ENCODE data around the gene SLC29A3.

DNA sequence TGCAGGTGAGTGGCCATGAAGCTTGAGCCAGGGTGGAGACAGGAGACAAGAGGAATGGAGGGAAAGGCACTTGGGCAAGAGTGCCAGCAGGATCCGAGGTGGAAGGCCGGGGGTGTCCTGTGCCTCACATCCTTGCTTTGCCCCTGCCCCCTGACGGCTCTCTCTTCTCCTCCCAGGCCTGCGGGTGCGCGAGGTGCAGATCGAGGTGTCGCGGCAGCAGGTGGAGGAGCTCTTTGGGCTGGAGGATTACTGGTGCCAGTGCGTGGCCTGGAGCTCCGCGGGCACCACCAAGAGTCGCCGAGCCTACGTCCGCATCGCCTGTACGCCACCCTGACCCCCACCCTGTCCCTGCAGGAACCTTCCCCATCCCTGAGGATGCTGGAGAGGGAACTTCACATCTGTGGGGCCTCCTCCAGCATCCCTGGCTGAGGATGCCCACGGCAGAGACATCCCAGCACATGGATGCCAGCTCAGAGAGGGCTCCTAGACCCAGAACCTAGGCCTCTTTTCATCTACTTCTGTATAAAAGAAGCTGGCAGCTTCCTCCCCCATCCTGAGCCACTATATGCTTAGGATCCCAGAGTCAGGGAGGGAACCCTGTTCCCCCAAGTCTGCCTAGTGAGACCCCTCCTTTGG, 34.4 kb upstream of the SLC29A3 start:
- TF ChIP-seq POLR2A (IDR thresholded peaks at IDR 0.05; ENCODE audit: borderline replicate concordance, extremely low read depth, insufficient read depth, insufficient read length) (no peak), EZH2phosphoT487 (IDR thresholded peaks at IDR 0.05; ENCODE audit: borderline replicate concordance) (no peak), ZFX (IDR thresholded peaks at IDR 0.05) (no peak), SIN3A (IDR thresholded peaks at IDR 0.05; ENCODE audit: low read depth) (no peak), ELF1 (IDR thresholded peaks at IDR 0.05; ENCODE audit: borderline replicate concordance, low read depth) (no peak), YY1 (IDR thresholded peaks at IDR 0.05; ENCODE audit: extremely low read depth, insufficient replicate concordance, low read depth, low read length) (no peak)
- TF ChIP-seq, protein P1, sequence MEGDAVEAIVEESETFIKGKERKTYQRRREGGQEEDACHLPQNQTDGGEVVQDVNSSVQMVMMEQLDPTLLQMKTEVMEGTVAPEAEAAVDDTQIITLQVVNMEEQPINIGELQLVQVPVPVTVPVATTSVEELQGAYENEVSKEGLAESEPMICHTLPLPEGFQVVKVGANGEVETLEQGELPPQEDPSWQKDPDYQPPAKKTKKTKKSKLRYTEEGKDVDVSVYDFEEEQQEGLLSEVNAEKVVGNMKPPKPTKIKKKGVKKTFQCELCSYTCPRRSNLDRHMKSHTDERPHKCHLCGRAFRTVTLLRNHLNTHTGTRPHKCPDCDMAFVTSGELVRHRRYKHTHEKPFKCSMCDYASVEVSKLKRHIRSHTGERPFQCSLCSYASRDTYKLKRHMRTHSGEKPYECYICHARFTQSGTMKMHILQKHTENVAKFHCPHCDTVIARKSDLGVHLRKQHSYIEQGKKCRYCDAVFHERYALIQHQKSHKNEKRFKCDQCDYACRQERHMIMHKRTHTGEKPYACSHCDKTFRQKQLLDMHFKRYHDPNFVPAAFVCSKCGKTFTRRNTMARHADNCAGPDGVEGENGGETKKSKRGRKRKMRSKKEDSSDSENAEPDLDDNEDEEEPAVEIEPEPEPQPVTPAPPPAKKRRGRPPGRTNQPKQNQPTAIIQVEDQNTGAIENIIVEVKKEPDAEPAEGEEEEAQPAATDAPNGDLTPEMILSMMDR (IDR thresholded peaks at IDR 0.05 in 2 of 3, conservative IDR thresholded peaks at IDR 0.05 in 1 of 3; ENCODE audit: borderline replicate concordance in 1 of 3, insufficient read depth in 1 of 3, low read depth in 2 of 3, low read length in 2 of 3): no peak
- TF ChIP-seq, protein P2, sequence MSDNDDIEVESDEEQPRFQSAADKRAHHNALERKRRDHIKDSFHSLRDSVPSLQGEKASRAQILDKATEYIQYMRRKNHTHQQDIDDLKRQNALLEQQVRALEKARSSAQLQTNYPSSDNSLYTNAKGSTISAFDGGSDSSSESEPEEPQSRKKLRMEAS (IDR thresholded peaks at IDR 0.05): no peak
- TF ChIP-seq, protein P3, sequence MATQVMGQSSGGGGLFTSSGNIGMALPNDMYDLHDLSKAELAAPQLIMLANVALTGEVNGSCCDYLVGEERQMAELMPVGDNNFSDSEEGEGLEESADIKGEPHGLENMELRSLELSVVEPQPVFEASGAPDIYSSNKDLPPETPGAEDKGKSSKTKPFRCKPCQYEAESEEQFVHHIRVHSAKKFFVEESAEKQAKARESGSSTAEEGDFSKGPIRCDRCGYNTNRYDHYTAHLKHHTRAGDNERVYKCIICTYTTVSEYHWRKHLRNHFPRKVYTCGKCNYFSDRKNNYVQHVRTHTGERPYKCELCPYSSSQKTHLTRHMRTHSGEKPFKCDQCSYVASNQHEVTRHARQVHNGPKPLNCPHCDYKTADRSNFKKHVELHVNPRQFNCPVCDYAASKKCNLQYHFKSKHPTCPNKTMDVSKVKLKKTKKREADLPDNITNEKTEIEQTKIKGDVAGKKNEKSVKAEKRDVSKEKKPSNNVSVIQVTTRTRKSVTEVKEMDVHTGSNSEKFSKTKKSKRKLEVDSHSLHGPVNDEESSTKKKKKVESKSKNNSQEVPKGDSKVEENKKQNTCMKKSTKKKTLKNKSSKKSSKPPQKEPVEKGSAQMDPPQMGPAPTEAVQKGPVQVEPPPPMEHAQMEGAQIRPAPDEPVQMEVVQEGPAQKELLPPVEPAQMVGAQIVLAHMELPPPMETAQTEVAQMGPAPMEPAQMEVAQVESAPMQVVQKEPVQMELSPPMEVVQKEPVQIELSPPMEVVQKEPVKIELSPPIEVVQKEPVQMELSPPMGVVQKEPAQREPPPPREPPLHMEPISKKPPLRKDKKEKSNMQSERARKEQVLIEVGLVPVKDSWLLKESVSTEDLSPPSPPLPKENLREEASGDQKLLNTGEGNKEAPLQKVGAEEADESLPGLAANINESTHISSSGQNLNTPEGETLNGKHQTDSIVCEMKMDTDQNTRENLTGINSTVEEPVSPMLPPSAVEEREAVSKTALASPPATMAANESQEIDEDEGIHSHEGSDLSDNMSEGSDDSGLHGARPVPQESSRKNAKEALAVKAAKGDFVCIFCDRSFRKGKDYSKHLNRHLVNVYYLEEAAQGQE (IDR thresholded peaks at IDR 0.05; ENCODE audit: low read depth): no peak
- TF ChIP-seq, protein P4, sequence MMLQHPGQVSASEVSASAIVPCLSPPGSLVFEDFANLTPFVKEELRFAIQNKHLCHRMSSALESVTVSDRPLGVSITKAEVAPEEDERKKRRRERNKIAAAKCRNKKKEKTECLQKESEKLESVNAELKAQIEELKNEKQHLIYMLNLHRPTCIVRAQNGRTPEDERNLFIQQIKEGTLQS (IDR thresholded peaks at IDR 0.05): no peak
